ENCODE results near the gene BTN1A1.
"Not testable (repeated sequence)": the region's sequence is repeated elsewhere in the genome, so short reads cannot be mapped to it uniquely, and the experiment has no call there.

Gene BTN1A1

GRCh38 chr6:26489996-26490964 lies 9.8 kb upstream of the BTN1A1 start:
- no peaks in the 10 kb centered on the region for H3K36me3 ChIP-seq (ENCODE audit: control insufficient read depth, insufficient read depth, low read length)
- H3K4me3 ChIP-seq (ENCODE audit: extremely low read depth, insufficient read depth, low read length, poor library complexity, severe bottlenecking), result no peak overlapping the region
- no peak overlapping the region for H3K27ac ChIP-seq (ENCODE audit: low read depth, low read length, severe bottlenecking)
- no peaks in the 10 kb centered on the region for H3K4me1 ChIP-seq (ENCODE audit: control insufficient read depth, insufficient read depth, low read length, poor library complexity, severe bottlenecking)
- no peaks in the 10 kb centered on the region for H3K9me3 ChIP-seq (ENCODE audit: control insufficient read depth, low read length)
- 89 to 98% methylated on average over 4 to 8 of the region's 8 CpGs for WGBS, 2 experiments (ENCODE audit: insufficient coverage in 2 of 2)

- Histone ChIP-seq H3K4me3 (ENCODE audit: extremely low read depth, insufficient read depth, low read length, poor library complexity, severe bottlenecking) (no peak overlapping the region), H3K36me3 (ENCODE audit: control insufficient read depth, insufficient read depth, low read length) (no peaks in the 10 kb centered on the region), H3K4me1 (ENCODE audit: control insufficient read depth, insufficient read depth, low read length, poor library complexity, severe bottlenecking) (no peaks in the 10 kb centered on the region), H3K9me3 (ENCODE audit: control insufficient read depth, low read length) (no peaks in the 10 kb centered on the region), H3K27ac (ENCODE audit: low read depth, low read length, severe bottlenecking) (no peak overlapping the region)
- WGBS, 2 experiments (ENCODE audit: insufficient coverage in 2 of 2), result 78 to 95% methylated on average over 3 to 5 of the region's 5 CpGs
Measured at GRCh38 chr6:26491604-26492003, 8.5 kb upstream of the BTN1A1 start.

DNA sequence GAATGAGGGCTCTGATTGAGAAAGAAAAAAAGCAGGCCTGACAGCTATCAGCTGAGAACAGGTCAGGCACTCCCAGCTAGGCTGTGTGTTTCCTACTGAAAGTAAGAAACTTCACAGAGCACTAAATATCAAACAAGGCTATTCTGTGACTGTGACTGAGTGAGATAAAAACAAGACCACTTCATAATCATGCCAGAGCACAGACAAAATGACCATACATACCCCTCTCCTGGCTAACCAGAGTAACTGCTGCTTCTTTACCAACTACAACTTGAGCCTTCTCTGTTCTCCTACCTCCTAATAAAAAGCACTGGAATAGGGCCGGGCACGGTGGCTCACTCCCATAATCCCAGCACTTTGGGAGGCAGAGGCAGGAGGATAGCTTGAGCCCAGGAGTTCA lies 6.8 kb upstream of the BTN1A1 start:
- H3K27ac ChIP-seq (ENCODE audit: low read depth, low read length, severe bottlenecking), result no peak overlapping the region
- H3K4me1 ChIP-seq (ENCODE audit: control insufficient read depth, insufficient read depth, low read length, poor library complexity, severe bottlenecking), result no peaks in the 10 kb centered on the region
- H3K4me3 ChIP-seq (ENCODE audit: extremely low read depth, insufficient read depth, low read length, poor library complexity, severe bottlenecking), result no peak overlapping the region
- 80% methylated on average over 1 of the region's 2 CpGs; no CpG with 5 or more reads in 1 of the 2 experiments for WGBS, 2 experiments (ENCODE audit: insufficient coverage in 2 of 2)
- no peaks in the 10 kb centered on the region for H3K36me3 ChIP-seq (ENCODE audit: control insufficient read depth, insufficient read depth, low read length)
- H3K9me3 ChIP-seq (ENCODE audit: control insufficient read depth, low read length), result no peaks in the 10 kb centered on the region

DNA sequence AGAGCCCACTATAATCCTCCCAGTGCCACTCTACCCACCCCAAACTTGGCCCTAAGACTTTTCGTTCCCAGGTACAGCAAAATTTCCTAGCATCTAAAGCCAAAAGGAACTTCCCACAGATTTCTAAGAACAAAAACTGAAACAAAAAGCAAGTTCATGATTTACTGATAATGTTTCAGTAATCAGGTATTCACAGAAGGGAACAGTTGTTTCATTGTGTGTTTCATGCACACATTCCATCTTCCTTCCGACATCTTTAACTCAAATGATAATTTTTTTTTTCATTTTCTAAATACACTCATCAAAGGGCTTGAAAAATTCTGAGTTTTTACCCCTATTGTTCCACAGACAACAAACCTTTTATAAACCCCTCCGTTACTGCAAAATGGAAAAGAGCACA lies 6.0 kb upstream of the BTN1A1 start:
- no peaks in the 10 kb centered on the region for H3K4me1 ChIP-seq (ENCODE audit: control insufficient read depth, insufficient read depth, low read length, poor library complexity, severe bottlenecking)
- no peaks in the 10 kb centered on the region for H3K9me3 ChIP-seq (ENCODE audit: control insufficient read depth, low read length)
- no peaks in the 10 kb centered on the region for H3K36me3 ChIP-seq (ENCODE audit: control insufficient read depth, insufficient read depth, low read length)
- H3K27ac ChIP-seq (ENCODE audit: low read depth, low read length, severe bottlenecking), result no peak overlapping the region
- WGBS, 2 experiments (ENCODE audit: insufficient coverage in 2 of 2), result 86 to 96% methylated on average over 1 to 2 of the region's 3 CpGs
- H3K4me3 ChIP-seq (ENCODE audit: extremely low read depth, insufficient read depth, low read length, poor library complexity, severe bottlenecking), result no peak overlapping the region

DNA sequence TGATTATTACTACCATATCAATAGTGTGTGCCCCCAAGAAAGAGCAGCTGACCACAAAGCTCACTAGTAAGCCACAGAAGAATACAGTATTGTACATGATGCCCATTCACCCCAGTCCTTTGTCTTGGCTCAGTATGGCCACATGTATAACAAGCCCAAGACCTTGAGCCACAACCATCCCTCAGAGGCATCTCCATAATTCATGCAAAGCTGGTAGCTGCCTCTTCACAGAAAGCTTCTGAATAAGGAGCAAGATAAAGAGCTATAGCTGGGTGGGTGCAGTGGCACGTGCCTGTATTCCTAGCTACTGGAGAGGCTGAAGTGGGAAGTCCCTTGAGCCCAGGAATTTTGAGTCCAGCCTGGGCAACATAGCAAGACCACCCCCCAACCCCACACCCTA lies 4.8 kb upstream of the BTN1A1 start:
- 50% methylated on average over 1 of the region's 1 CpG; no CpG with 5 or more reads in 1 of the 2 experiments for WGBS, 2 experiments (ENCODE audit: insufficient coverage in 2 of 2)
- Histone ChIP-seq H3K4me3 (ENCODE audit: extremely low read depth, insufficient read depth, low read length, poor library complexity, severe bottlenecking) (no peak overlapping the region), H3K27ac (ENCODE audit: low read depth, low read length, severe bottlenecking) (no peak overlapping the region), H3K36me3 (ENCODE audit: control insufficient read depth, insufficient read depth, low read length) (no peaks in the 10 kb centered on the region), H3K4me1 (ENCODE audit: control insufficient read depth, insufficient read depth, low read length, poor library complexity, severe bottlenecking) (no peaks in the 10 kb centered on the region), H3K9me3 (ENCODE audit: control insufficient read depth, low read length) (no peaks in the 10 kb centered on the region)

DNA sequence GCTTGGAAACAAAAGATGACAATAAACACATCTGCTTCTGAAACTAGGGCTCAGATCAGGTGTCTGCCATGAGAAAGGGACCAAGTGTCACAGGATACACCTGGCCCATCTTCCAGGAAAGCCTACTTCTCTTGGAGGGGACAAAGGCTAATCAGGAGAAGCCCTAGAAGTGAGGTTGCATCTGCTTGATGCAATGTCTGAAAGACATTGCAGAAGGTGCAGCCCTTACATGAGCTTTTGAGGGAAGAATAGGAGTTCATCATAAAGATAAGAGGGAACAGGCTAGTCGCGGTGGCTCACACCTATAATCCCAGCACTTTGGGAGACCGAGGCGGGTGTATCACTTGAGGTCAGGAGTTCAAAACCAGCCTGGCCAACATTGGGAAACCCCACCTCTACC lies 2.5 kb upstream of the BTN1A1 start:
- Histone ChIP-seq H3K27ac (ENCODE audit: low read depth, low read length, severe bottlenecking) (no peak overlapping the region), H3K36me3 (ENCODE audit: control insufficient read depth, insufficient read depth, low read length) (no peaks in the 10 kb centered on the region), H3K4me3 (ENCODE audit: extremely low read depth, insufficient read depth, low read length, poor library complexity, severe bottlenecking) (no peak overlapping the region), H3K9me3 (ENCODE audit: control insufficient read depth, low read length) (no peaks in the 10 kb centered on the region), H3K4me1 (ENCODE audit: control insufficient read depth, insufficient read depth, low read length, poor library complexity, severe bottlenecking) (peaks cover 3% of the 10 kb centered on the region)
- 95% methylated on average over 4 of the region's 4 CpGs; no CpG with 5 or more reads in 1 of the 2 experiments for WGBS, 2 experiments (ENCODE audit: insufficient coverage in 2 of 2)

- Histone ChIP-seq H3K4me1 (ENCODE audit: control insufficient read depth, insufficient read depth, low read length, poor library complexity, severe bottlenecking) (peaks cover 3% of the 10 kb centered on the region), H3K4me3 (ENCODE audit: extremely low read depth, insufficient read depth, low read length, poor library complexity, severe bottlenecking) (peak overlapping the region; percentile 16), H3K27ac (ENCODE audit: low read depth, low read length, severe bottlenecking) (no peak overlapping the region), H3K36me3 (ENCODE audit: control insufficient read depth, insufficient read depth, low read length) (no peaks in the 10 kb centered on the region), H3K9me3 (ENCODE audit: control insufficient read depth, low read length) (no peaks in the 10 kb centered on the region)
- 5 to 11% methylated on average over 45 to 47 of the region's 49 CpGs for WGBS, 2 experiments (ENCODE audit: insufficient coverage in 2 of 2)
Measured at GRCh38 chr6:26501482-26501986, 1.4 kb downstream of the BTN1A1 start.

GRCh38 chr6:26502165-26502564 lies 2.1 kb downstream of the BTN1A1 start:
- H3K36me3 ChIP-seq (ENCODE audit: control insufficient read depth, insufficient read depth, low read length), result no peaks in the 10 kb centered on the region
- H3K27ac ChIP-seq (ENCODE audit: low read depth, low read length, severe bottlenecking), result no peak overlapping the region
- H3K4me3 ChIP-seq (ENCODE audit: extremely low read depth, insufficient read depth, low read length, poor library complexity, severe bottlenecking), result no peak overlapping the region
- H3K9me3 ChIP-seq (ENCODE audit: control insufficient read depth, low read length), result no peaks in the 10 kb centered on the region
- peaks cover 3% of the 10 kb centered on the region for H3K4me1 ChIP-seq (ENCODE audit: control insufficient read depth, insufficient read depth, low read length, poor library complexity, severe bottlenecking)

DNA sequence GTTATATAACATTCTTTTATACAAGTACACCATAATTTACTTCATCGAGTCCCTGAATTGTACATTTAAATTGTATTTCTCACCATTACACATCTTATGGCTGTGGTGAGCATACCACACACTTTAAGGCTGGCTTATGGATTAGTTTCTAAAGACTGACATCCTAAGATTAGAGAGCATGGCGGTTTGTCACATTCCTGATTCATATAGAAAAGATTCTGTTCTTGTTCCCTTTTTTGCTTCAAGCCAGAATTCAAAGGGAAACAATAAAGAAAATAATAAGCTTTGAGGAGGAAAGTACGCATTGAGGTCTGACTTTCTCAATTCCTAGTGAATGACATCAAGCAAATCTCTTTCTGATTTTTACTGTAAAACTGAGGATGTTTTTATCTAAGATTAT lies 2.5 kb downstream of the BTN1A1 start:
- no peak overlapping the region for H3K27ac ChIP-seq (ENCODE audit: low read depth, low read length, severe bottlenecking)
- 100% methylated on average over 1 of the region's 3 CpGs; no CpG with 5 or more reads in 1 of the 2 experiments for WGBS, 2 experiments (ENCODE audit: insufficient coverage in 2 of 2)
- H3K9me3 ChIP-seq (ENCODE audit: control insufficient read depth, low read length), result no peaks in the 10 kb centered on the region
- peaks cover 3% of the 10 kb centered on the region for H3K4me1 ChIP-seq (ENCODE audit: control insufficient read depth, insufficient read depth, low read length, poor library complexity, severe bottlenecking)
- no peaks in the 10 kb centered on the region for H3K36me3 ChIP-seq (ENCODE audit: control insufficient read depth, insufficient read depth, low read length)
- no peak overlapping the region for H3K4me3 ChIP-seq (ENCODE audit: extremely low read depth, insufficient read depth, low read length, poor library complexity, severe bottlenecking)

- no peak overlapping the region for H3K27ac ChIP-seq (ENCODE audit: low read depth, low read length, severe bottlenecking)
- no peak overlapping the region for H3K4me3 ChIP-seq (ENCODE audit: extremely low read depth, insufficient read depth, low read length, poor library complexity, severe bottlenecking)
- H3K36me3 ChIP-seq (ENCODE audit: control insufficient read depth, insufficient read depth, low read length), result no peaks in the 10 kb centered on the region
- WGBS, 2 experiments (ENCODE audit: insufficient coverage in 2 of 2), result 83 to 86% methylated on average over 1 of the region's 3 CpGs
- H3K4me1 ChIP-seq (ENCODE audit: control insufficient read depth, insufficient read depth, low read length, poor library complexity, severe bottlenecking), result no peaks in the 10 kb centered on the region
- no peaks in the 10 kb centered on the region for H3K9me3 ChIP-seq (ENCODE audit: control insufficient read depth, low read length)
Measured at GRCh38 chr6:26507658-26508057, 7.6 kb downstream of the BTN1A1 start.

DNA sequence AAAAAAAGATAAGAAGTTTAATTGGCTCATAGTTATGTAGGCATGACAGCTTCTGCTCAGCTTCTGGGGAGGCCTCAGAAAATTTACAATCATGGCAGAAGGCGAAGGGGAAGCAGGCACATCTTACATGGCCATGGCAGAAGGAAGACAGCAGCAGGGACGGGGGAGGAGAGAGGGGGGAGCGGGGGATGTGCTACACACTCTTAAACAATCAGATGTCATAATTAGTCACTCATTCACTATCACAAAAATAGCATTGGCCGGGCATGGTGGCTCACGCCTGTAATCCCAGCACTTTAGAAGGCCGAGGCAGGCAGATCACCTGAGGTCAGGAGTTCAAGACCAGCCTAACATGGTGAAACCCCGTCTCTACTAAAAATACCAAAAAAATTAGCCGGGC lies 10.9 kb downstream of the BTN1A1 start:
- H3K36me3 ChIP-seq (ENCODE audit: control insufficient read depth, insufficient read depth, low read length); H3K4me3 ChIP-seq (ENCODE audit: extremely low read depth, insufficient read depth, low read length, poor library complexity, severe bottlenecking); H3K27ac ChIP-seq (ENCODE audit: low read depth, low read length, severe bottlenecking); H3K9me3 ChIP-seq (ENCODE audit: control insufficient read depth, low read length); H3K4me1 ChIP-seq (ENCODE audit: control insufficient read depth, insufficient read depth, low read length, poor library complexity, severe bottlenecking): not testable (repeated sequence)
- 84 to 88% methylated on average over 4 to 5 of the region's 8 CpGs for WGBS, 2 experiments (ENCODE audit: insufficient coverage in 2 of 2)
